SK-N-SH treated with all-trans-retinoic acid at 6 μM for 48 hours (cell line): Measurements from ENCODE around the gene KCNG3.

ENCODE experiments used
- ATAC-seq: fragments of 200-7000 bp; cut with Tn5 transposase; 3 replicates; pipeline ENCODE4 v1.9.1; 2020; ENCODE audit warnings: mild to moderate bottlenecking, moderate library complexity
- ARNTL ChIP-seq: fragments of 450-650 bp; formaldehyde crosslinking; IDR thresholded peaks from 2 replicates; pipeline ENCODE4 v1.5.0; 2020; ENCODE audit warnings: low read depth, mild to moderate bottlenecking, moderate library complexity, borderline replicate concordance
- BACH2 ChIP-seq: fragments of 250-450 bp; sonication (Bioruptor Pico); IDR thresholded peaks from 2 replicates; pipeline ENCODE4 v1.9.0; 2021; ENCODE audit warnings: mild to moderate bottlenecking, borderline replicate concordance
- CSDC2 ChIP-seq: fragments of 250-450 bp; sonication (Bioruptor Pico); IDR thresholded peaks from 2 replicates; pipeline ENCODE4 v1.5.0; 2020; ENCODE audit warnings: mild to moderate bottlenecking, moderate library complexity
- ESRRG ChIP-seq: fragments of 250-450 bp; sonication (Bioruptor Pico); IDR thresholded peaks from 2 replicates; pipeline ENCODE4 v1.6.1; 2021; ENCODE audit warnings: mild to moderate bottlenecking
- GLIS3 ChIP-seq: fragments of 250-450 bp; sonication (Bioruptor Pico); IDR thresholded peaks from 2 replicates; pipeline ENCODE4 v1.5.0; 2020; ENCODE audit warnings: mild to moderate bottlenecking, moderate library complexity
- ISL1 ChIP-seq: fragments of 250-450 bp; sonication (Bioruptor Pico); IDR thresholded peaks from 2 replicates; pipeline ENCODE4 v2.1.2; 2022; ENCODE audit warnings: mild to moderate bottlenecking, moderate library complexity
- OSR1 ChIP-seq: fragments of 250-450 bp; sonication (Bioruptor Pico); IDR thresholded peaks from 2 replicates; pipeline ENCODE4 v1.8.0; 2022; ENCODE audit warnings: moderate library complexity, mild to moderate bottlenecking, inconsistent platforms
- PPARA ChIP-seq: fragments of 250-450 bp; sonication (Bioruptor Pico); IDR thresholded peaks from 2 replicates; pipeline ENCODE4 v1.5.0; 2020; ENCODE audit warnings: mild to moderate bottlenecking, borderline replicate concordance
- RARB ChIP-seq: fragments of 250-450 bp; sonication (Bioruptor Pico); IDR thresholded peaks from 2 replicates; pipeline ENCODE4 v1.8.0; 2021; ENCODE audit warnings: mild to moderate bottlenecking, moderate library complexity
- TCF4 ChIP-seq: fragments of 250-450 bp; sonication (Bioruptor Pico); IDR thresholded peaks from 2 replicates; pipeline ENCODE4 v1.8.0; 2021; ENCODE audit warnings: mild to moderate bottlenecking, moderate library complexity, borderline replicate concordance
- TOX ChIP-seq: fragments of 250-450 bp; sonication (Bioruptor Pico); IDR thresholded peaks from 2 replicates; pipeline ENCODE4 v1.8.0; 2021; ENCODE audit warnings: mild to moderate bottlenecking, moderate library complexity, borderline replicate concordance
- ZFP3 ChIP-seq: fragments of 250-450 bp; sonication (Bioruptor Pico); IDR thresholded peaks from 2 replicates; pipeline ENCODE4 v1.5.0; 2020; ENCODE audit warnings: mild to moderate bottlenecking, moderate library complexity
- ZFP30 ChIP-seq: fragments of 450-650 bp; formaldehyde crosslinking; IDR thresholded peaks from 2 replicates; pipeline ENCODE4 v1.5.0; 2022; ENCODE audit warnings: mild to moderate bottlenecking, moderate library complexity
- ZNF70 ChIP-seq: fragments of 450-650 bp; formaldehyde crosslinking; IDR thresholded peaks from 2 replicates; pipeline ENCODE4 v1.5.0; 2020; ENCODE audit warnings: mild to moderate bottlenecking, moderate library complexity
- ZNF8 ChIP-seq: fragments of 450-650 bp; formaldehyde crosslinking; IDR thresholded peaks from 2 replicates; pipeline ENCODE4 v1.5.0; 2020; ENCODE audit warnings: mild to moderate bottlenecking, moderate library complexity
- TF ChIP-seq, protein P1 (sequence below): fragments of 250-450 bp; sonication (Bioruptor Pico); IDR thresholded peaks from 2 replicates; pipeline ENCODE4 v1.5.1; 2021; ENCODE audit warnings: mild to moderate bottlenecking, moderate library complexity
- TF ChIP-seq, protein P2 (sequence below): fragments of 250-450 bp; sonication (Bioruptor Pico); IDR thresholded peaks from 2 replicates; pipeline ENCODE4 v1.5.0; 2020; ENCODE audit warnings: mild to moderate bottlenecking, moderate library complexity
- TF ChIP-seq, protein P3 (sequence below): fragments of 250-450 bp; sonication (Bioruptor Pico); IDR thresholded peaks from 2 replicates; pipeline ENCODE4 v1.8.0; 2021; ENCODE audit warnings: low read depth, mild to moderate bottlenecking, moderate library complexity, borderline replicate concordance

Gene KCNG3

DNA sequence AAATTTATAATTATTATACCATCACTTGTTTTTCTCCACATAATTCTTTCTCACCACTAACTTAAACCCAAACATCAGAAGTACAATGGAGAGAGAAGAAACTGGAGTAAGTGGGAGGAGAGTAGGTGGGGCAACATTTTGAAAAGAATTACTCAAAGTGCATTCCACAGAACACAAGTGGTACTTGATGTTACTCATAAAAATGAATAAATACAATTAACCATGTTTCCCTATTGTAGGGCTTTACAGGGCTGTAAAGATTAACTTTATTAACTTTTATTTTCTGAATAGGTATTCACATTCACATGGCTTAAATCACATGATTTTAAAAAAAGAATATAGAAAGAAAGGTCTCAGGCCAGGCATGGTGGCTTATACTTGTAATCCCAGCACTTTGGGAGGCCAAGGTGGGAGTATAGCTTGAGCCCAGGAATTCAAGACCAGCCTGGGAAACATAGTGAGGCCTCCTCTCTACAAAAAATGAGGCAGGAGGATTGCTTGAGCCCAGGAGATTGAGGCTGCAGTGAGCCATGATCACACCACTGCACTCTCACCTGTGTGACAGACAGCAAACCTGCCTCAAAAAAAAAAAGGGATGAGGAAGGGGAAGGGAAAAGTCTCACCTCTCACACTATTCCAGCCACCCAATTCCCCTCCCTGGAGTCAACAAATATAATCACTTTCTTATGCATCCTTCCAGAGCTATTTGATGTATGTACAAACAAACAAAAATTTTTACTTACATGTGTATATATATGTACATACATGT lies 47.1 kb downstream of the KCNG3 start:
- ATAC-seq: no peak
- TF ChIP-seq ZNF8 (CRISPR knock-in tag) (no peak), GLIS3 (CRISPR knock-in tag) (no peak), PPARA (no peak), TCF4 (CRISPR knock-in tag) (no peak), ESRRG (CRISPR knock-in tag) (no peak), ISL1 (CRISPR knock-in tag) (no peak), BACH2 (CRISPR knock-in tag) (no peak), CSDC2 (CRISPR knock-in tag) (no peak), TOX (CRISPR knock-in tag) (no peak), ARNTL (CRISPR knock-in tag) (no peak), OSR1 (CRISPR knock-in tag) (no peak), ZFP30 (CRISPR knock-in tag) (no peak)
- TF ChIP-seq, protein P1, sequence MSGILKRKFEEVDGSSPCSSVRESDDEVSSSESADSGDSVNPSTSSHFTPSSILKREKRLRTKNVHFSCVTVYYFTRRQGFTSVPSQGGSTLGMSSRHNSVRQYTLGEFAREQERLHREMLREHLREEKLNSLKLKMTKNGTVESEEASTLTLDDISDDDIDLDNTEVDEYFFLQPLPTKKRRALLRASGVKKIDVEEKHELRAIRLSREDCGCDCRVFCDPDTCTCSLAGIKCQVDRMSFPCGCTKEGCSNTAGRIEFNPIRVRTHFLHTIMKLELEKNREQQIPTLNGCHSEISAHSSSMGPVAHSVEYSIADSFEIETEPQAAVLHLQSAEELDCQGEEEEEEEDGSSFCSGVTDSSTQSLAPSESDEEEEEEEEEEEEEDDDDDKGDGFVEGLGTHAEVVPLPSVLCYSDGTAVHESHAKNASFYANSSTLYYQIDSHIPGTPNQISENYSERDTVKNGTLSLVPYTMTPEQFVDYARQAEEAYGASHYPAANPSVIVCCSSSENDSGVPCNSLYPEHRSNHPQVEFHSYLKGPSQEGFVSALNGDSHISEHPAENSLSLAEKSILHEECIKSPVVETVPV: no peak
- TF ChIP-seq, protein P2, sequence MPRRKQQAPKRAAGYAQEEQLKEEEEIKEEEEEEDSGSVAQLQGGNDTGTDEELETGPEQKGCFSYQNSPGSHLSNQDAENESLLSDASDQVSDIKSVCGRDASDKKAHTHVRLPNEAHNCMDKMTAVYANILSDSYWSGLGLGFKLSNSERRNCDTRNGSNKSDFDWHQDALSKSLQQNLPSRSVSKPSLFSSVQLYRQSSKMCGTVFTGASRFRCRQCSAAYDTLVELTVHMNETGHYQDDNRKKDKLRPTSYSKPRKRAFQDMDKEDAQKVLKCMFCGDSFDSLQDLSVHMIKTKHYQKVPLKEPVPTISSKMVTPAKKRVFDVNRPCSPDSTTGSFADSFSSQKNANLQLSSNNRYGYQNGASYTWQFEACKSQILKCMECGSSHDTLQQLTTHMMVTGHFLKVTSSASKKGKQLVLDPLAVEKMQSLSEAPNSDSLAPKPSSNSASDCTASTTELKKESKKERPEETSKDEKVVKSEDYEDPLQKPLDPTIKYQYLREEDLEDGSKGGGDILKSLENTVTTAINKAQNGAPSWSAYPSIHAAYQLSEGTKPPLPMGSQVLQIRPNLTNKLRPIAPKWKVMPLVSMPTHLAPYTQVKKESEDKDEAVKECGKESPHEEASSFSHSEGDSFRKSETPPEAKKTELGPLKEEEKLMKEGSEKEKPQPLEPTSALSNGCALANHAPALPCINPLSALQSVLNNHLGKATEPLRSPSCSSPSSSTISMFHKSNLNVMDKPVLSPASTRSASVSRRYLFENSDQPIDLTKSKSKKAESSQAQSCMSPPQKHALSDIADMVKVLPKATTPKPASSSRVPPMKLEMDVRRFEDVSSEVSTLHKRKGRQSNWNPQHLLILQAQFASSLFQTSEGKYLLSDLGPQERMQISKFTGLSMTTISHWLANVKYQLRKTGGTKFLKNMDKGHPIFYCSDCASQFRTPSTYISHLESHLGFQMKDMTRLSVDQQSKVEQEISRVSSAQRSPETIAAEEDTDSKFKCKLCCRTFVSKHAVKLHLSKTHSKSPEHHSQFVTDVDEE: no peak

DNA sequence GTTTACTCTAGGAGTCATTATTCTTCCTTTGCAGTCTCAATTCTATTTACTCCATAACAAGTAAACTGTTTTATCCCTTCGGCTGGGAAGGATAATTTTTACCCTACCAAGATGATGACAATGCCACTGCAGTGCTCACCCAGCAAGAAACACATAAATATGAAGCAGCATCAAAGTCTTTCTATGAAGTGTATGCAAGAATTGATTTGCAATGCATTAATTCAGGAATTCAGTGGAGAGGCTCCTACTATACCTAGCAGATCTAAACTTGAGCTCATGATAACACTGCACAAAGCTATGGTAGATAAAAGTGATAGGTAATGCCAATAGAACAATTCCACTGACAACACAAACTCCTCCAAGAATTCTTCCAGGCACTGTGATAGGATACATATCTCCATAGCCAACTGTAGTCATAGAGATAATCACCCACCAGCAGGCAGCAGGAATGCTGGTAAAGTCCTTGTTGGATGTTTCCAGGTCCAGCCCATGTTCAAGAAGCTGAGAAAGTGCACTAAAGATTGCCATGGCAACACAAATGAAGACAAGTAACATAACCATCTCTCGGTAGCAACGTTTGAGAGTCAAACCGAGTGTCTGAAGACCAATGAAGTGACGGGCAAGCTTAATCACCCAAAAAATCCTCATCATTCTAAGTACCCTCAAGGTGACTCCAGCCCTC lies 49.9 kb downstream of the KCNG3 start:
- TF ChIP-seq OSR1 (CRISPR knock-in tag) (no peak), ZFP3 (CRISPR knock-in tag) (no peak), ZFP30 (CRISPR knock-in tag) (no peak), TCF4 (CRISPR knock-in tag) (no peak), ISL1 (CRISPR knock-in tag) (no peak), ZNF70 (CRISPR knock-in tag) (no peak), RARB (CRISPR knock-in tag) (no peak), PPARA (no peak), ZNF8 (CRISPR knock-in tag) (no peak), CSDC2 (CRISPR knock-in tag) (no peak), ARNTL (CRISPR knock-in tag) (no peak), TOX (CRISPR knock-in tag) (no peak)
- TF ChIP-seq, protein P2: no peak
- TF ChIP-seq, protein P3, sequence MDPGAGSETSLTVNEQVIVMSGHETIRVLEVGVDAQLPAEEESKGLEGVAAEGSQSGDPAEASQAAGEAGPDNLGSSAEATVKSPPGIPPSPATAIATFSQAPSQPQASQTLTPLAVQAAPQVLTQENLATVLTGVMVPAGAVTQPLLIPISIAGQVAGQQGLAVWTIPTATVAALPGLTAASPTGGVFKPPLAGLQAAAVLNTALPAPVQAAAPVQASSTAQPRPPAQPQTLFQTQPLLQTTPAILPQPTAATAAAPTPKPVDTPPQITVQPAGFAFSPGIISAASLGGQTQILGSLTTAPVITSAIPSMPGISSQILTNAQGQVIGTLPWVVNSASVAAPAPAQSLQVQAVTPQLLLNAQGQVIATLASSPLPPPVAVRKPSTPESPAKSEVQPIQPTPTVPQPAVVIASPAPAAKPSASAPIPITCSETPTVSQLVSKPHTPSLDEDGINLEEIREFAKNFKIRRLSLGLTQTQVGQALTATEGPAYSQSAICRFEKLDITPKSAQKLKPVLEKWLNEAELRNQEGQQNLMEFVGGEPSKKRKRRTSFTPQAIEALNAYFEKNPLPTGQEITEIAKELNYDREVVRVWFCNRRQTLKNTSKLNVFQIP: no peak
- TF ChIP-seq, protein P1: no peak
- no peak for ATAC-seq
